ENCODE results near the gene ATXN7L2. TPM values are rescaled to one million over a fixed set of nuclear protein-coding genes. Genes with fewer than 3 reads are reported as not detected.

ATXN7L2 gene
- total RNA-seq, 2 donors from 2014 or later: 14.3 to 16.0 TPM

- DNase-seq: no peak
- ATAC-seq: no peak
- Mint-ChIP-seq H3K4me3 (no peak overlapping the region), H3K4me1 (no peaks in the 10 kb centered on the region), H3K36me3 (ENCODE audit: low read depth) (no peaks in the 10 kb centered on the region), H3K27ac (peak overlapping the region; percentile 39), H3K27me3 (no peaks in the 10 kb centered on the region)
- no peaks in the 10 kb centered on the region for H3K9me3 ChIP-seq (ENCODE audit: control insufficient read depth, low read length, poor library complexity, severe bottlenecking)
Observed at GRCh38 chr1:109538827-109539555, 55.3 kb downstream of the ATXN7L2 start.

GRCh38 chr1:109539676-109540075 is 56.0 kb downstream of the ATXN7L2 start, which contains the start of gene GPR61:
Gene GPR61, plus strand, starts transcription at chr1:109539872. Its CDS starts 3,151 bp downstream, at chr1:109543023.
- DNase-seq (no peak), ATAC-seq (no peak)
- Mint-ChIP-seq H3K4me1 (no peaks in the 10 kb centered on the region), H3K36me3 (ENCODE audit: low read depth) (peaks cover 2% of the 10 kb centered on the region), H3K27me3 (no peaks in the 10 kb centered on the region), H3K27ac (peak within 1 kb of the TSS; percentile 39), H3K4me3 (no peak within 1 kb of the TSS)
- H3K9me3 ChIP-seq (ENCODE audit: control insufficient read depth, low read length, poor library complexity, severe bottlenecking): no peaks in the 10 kb centered on the region

GRCh38 chr1:109541102-109541501 is 57.4 kb downstream of the ATXN7L2 start:
- DNase-seq: no peak
- H3K27me3 Mint-ChIP-seq: no peaks in the 10 kb centered on the region
- H3K4me1 Mint-ChIP-seq: no peaks in the 10 kb centered on the region
- ATAC-seq: no peak
- no peak overlapping the region for H3K27ac Mint-ChIP-seq
- H3K4me3 Mint-ChIP-seq: no peak overlapping the region
- H3K9me3 ChIP-seq (ENCODE audit: control insufficient read depth, low read length, poor library complexity, severe bottlenecking): no peaks in the 10 kb centered on the region
- peaks cover 2% of the 10 kb centered on the region for H3K36me3 Mint-ChIP-seq (ENCODE audit: low read depth)

Other genes starting within 250 kb of the ATXN7L2 start
- gene CELSR2, start 234.4 kb upstream of the ATXN7L2 start, total RNA-seq: 1 to 10 TPM; 3.2 to 3.3 TPM
- gene PSRC1, start 200.8 kb upstream of the ATXN7L2 start, total RNA-seq: 1 to 10 TPM; 1.2 to 1.7 TPM
- gene MYBPHL, start 176.9 kb upstream of the ATXN7L2 start, total RNA-seq: not detected
- 1 to 10 TPM in 1 of 2 donors, under 1 TPM in 1; 0.57 to 2.6 TPM for gene SORT1, start 86.0 kb upstream of the ATXN7L2 start, total RNA-seq
- gene PSMA5, start 57.5 kb upstream of the ATXN7L2 start, total RNA-seq: 10 to 100 TPM; 48.6 to 53.1 TPM
- gene SYPL2, start 17.4 kb upstream of the ATXN7L2 start, total RNA-seq: not detected
- gene CYB561D1, start 10.2 kb downstream of the ATXN7L2 start, total RNA-seq: 10 to 100 TPM; 21.0 to 23.5 TPM
- 1 to 10 TPM; 6.2 to 8.0 TPM for gene AMIGO1, start 25.8 kb downstream of the ATXN7L2 start, total RNA-seq
- gene GPR61, start 56.0 kb downstream of the ATXN7L2 start, total RNA-seq: under 1 TPM; 0.20 to 0.65 TPM
- 1 to 10 TPM; 7.8 to 8.8 TPM for gene GNAI3, start 64.7 kb downstream of the ATXN7L2 start, total RNA-seq
- gene GNAT2, start 135.7 kb downstream of the ATXN7L2 start, total RNA-seq: not detected
- 100 to 1,000 TPM; 471 to 552 TPM for gene AMPD2, start 135.9 kb downstream of the ATXN7L2 start, total RNA-seq
- gene GSTM4, start 172.2 kb downstream of the ATXN7L2 start, total RNA-seq: 10 to 100 TPM; 17.0 to 18.0 TPM
- 100 to 1,000 TPM in 1 of 2 donors, 10 to 100 TPM in 1; 44.0 to 117 TPM for gene GSTM2, start 184.2 kb downstream of the ATXN7L2 start, total RNA-seq
- gene GSTM1, start 203.9 kb downstream of the ATXN7L2 start, total RNA-seq: 10 to 100 TPM in 1 of 2 donors, not detected in 1; 34.5 TPM
- gene GSTM5, start 228.3 kb downstream of the ATXN7L2 start, total RNA-seq: under 1 TPM in 1 of 2 donors, not detected in 1; 0.60 TPM